GM19240 (cell line): ENCODE data around the gene JAML.
"Not testable (repeated sequence)": the region's sequence is repeated elsewhere in the genome, so short reads cannot be mapped to it uniquely, and the experiment has no call there.

Experiments used
- DNase-seq: peaks from one replicate; pipeline ENCODE4 v3.0.0; 2011; ENCODE audit warnings: low spot score; ENCODE audit not compliant: insufficient read length

JAML gene

DNA sequence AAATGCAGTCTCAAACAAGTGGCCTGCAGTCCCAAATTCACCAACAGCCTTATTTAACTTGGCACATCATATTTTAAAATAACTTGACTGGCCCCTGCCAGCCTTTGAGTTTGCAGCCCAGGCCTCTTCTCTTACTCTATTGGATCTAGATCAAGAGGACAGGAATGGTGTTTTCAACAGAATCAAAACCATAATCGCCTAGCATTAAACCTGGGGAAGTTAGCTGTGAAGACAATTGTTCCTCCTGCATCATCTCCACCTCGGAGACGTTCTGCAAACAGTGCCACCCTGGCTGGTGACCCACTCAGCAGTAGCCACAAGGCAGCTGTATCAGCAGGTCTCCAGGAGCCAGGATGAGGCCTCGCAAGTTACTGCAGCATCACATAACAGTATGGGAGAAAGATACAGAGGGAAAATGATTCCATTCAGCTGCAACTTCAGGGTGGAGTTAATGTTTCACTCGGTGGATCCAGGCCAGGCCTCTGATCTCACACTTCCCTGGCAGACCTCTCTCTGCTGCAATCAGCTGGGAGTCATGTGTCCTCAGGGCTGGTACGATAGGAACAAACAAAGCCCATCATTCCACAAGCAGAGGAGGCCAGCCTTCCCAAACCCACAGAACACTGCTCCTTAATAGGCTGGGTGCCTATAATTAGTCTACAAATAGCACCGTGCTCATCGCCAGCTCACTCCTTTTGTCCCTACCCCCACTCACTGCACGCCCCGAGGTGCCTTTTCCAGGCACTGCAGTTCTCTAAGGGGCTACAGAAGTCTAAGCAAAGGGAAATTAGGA is 29.8 kb downstream of the JAML start:
- DNase-seq, result no peak

GRCh38 chr11:118193910-118194566 is 30.8 kb downstream of the JAML start:
- no peak for DNase-seq

DNA sequence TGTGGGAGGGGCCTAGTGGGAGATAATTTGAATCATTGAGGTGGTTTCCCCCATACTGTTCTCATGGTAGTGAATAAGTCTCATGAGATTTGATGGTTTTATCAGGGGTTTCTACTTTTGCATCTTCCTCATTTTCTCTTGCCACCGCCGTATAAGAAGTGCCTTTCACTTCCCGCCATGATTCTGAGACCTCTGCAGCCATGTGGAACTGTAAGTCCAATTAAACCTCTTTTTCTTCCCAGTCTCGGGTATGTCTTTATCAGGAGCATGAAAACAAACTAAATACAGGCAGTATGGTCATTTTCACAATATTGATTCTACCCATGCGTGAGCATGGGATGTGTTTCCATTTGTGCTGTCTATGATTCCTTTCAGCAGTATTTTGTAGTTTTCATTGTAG is 32.0 kb downstream of the JAML start:
- not testable (repeated sequence) for DNase-seq

GRCh38 chr11:118190942-118191506 is 33.8 kb downstream of the JAML start:
- DNase-seq, result not testable (repeated sequence)

GRCh38 chr11:118186346-118187107 is 38.3 kb downstream of the JAML start:
- no peak for DNase-seq

- no peak for DNase-seq
Measured at GRCh38 chr11:118184784-118185579, 39.8 kb downstream of the JAML start.

DNA sequence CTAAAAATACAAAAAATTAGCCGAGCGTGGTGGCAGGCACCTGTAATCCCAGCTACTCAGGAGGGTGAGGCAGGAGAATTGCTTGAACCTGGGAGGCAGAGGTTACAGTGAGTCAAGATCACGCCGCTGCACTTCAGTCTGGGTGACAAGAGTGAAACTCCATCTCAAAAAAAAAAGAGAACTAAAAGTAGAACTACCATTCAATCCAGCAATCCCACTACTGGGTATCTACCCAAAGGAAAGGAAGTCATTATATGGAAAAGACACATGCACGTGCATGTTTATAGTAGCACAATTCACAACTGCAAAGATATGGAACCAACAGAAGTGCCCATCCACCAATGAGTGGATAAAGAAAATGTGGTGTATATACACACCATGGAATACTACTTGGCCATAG is 41.1 kb downstream of the JAML start:
- DNase-seq, result not testable (repeated sequence)

DNA sequence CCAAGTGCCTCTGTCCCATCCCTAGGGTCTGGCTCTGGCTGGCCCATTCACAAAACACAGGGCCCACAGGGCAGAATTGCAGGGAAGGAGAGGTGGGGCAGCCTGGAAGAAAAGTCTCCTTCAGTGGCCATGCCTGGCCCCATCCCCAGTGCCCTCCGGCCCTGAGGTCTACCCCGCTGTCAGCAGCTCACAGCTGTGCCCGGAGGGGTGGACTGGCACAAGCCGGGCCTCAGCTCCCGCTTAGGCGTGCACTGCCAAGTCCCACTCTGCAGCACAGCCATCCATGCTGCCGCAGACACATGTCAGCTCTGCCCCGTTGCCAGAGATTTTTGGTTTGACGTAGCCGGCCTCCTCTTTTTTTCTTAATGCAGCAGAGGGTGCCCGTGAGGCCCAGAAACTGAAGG is 44.5 kb downstream of the JAML start:
- no peak for DNase-seq

DNA sequence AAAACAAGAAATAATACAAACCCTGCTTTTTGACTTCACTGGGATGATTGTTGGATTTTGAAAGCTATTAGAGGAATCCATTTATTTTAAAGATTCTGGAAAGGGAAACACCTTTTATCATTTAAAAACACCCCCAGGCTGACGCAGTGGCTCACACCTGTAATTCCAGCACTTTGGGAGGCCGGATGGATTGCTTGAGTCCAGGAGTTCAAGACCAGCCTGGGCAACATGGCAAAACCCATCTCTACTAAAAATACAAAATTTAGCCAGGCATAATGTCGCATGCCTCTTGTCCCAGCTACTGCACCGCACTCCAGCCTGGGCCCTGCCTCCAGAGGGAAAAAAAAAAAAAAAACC is 48.1 kb downstream of the JAML start:
- DNase-seq, result no peak

- DNase-seq, result no peak
Measured at GRCh38 chr11:118175993-118176777, 48.6 kb downstream of the JAML start, which contains the start of gene SCN2B. Gene SCN2B (minus strand): TSS chr11:118176639. CDS start chr11:118176431, 208 bp downstream.

GRCh38 chr11:118175031-118175992 is 49.5 kb downstream of the JAML start:
- DNase-seq, result no peak

DNA sequence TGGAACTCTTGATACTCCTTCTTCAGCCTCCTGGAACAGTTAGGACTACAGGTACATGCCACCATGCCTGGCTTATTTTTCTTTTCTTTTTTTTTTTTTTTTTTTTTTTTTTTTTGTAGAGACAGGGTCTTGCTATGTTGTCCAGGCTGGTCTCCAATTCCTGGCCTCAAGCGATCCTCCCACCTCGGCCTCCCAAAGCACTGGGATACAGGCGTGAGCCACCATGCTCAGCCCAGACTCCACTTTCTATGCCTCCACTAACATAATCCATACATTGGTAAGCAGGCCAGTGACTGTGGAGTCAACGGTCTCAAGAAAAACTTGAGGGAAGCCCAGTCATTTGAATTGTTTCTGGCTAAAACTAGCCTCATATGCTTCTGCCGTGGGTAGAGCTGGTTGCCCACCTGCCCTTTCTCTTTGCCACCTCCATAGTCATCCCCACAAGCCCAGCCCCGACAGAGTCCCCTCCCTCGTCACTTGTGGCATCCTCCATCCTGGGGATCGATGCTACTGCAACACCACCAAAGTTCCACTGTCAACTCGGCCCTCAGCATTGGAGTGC is 50.7 kb downstream of the JAML start:
- DNase-seq, result no peak

- no peak for DNase-seq
Measured at GRCh38 chr11:118172356-118172755, 52.5 kb downstream of the JAML start.

- DNase-seq, result peak; percentile 74
Measured at GRCh38 chr11:118171269-118172062, 53.3 kb downstream of the JAML start.

- DNase-seq, result no peak
Measured at GRCh38 chr11:118170882-118171268, 53.9 kb downstream of the JAML start.

GRCh38 chr11:118170231-118170630 is 54.6 kb downstream of the JAML start:
- DNase-seq, result no peak

DNA sequence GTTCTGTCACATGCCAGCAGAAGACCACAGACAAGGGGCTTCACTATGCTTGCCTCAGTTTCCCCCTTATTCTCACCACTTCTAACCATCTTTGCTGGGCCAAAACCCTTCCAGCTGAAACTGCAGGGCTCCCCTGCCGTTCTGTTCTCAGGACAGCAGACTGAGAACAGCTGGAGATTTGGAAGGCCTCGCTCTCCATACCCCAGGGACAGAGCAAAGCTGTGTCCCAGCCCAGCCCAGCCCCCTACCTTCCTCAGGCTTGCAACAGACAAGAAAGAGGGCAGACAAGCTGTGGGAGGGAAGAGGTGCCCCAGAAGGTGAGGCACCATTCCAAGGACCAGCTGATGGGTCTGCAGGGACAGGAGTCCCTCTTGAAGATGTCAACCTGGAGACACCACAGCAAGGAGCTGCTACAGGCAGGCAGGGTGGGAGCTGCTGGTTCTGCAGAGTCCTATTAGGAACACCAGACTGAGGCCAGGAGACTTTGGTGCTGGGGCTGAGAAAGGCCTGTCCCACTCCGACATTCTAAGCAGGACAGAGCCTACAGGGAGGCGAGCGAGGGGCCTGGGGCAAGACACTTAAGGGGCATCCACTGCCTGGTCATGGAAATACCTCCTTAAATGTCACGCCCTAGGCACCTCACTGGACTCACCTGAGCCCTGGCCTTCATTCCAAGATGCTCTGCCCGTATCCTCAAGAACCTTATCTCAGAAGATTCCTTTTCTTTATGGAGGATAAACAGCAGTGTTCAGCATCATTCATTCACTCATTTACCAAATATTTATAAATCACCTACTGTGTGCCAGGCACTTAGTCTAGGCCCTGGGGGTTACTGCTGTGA is 55.3 kb downstream of the JAML start:
- DNase-seq, result no peak
